ENCODE measurements around the gene TTC23.

Gene TTC23

DNA sequence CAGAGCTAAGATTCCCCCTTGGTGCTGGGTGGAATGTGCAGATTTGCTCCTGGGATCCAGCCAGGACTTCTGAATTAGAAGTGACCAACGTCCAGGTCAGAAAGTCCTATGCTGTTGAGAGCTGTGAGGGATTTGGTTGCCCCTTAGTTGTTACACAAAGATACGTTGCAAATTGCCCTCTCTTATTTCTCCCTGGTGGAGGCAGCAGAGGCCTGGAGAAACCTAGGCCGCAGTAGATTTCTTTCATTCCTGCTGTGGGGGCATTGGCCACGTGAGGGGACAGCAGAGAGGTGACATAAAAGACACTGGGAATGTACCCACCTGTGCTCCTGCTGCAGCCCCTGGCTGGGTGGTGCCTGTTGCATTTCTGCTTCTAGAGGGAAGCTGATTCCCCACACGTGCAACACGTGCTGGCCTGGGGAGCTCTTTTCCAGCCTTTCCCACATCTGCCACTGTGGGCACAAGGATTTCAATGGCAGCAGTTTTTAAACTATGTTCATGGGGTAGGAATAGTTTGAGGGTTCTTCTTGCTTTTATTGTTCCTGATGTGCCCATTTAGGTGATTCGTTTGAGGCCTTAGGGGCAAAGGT lies 78.8 kb downstream of the TTC23 start:
- TF ChIP-seq SIN3A (IDR thresholded peaks at IDR 0.05; ENCODE audit: borderline replicate concordance, insufficient read depth, low read length) (no peak), POLR2AphosphoS5 (IDR thresholded peaks at IDR 0.05; ENCODE audit: low read depth, low read length) (no peak), TAF1 (IDR thresholded peaks at IDR 0.05; ENCODE audit: borderline replicate concordance, insufficient read depth, low read length) (no peak), FOXP2 (optimal IDR thresholded peaks at IDR 0.05; ENCODE audit: borderline replicate concordance, extremely low read depth, extremely low read length, insufficient read depth) (no peak)
- TF ChIP-seq, protein P1, sequence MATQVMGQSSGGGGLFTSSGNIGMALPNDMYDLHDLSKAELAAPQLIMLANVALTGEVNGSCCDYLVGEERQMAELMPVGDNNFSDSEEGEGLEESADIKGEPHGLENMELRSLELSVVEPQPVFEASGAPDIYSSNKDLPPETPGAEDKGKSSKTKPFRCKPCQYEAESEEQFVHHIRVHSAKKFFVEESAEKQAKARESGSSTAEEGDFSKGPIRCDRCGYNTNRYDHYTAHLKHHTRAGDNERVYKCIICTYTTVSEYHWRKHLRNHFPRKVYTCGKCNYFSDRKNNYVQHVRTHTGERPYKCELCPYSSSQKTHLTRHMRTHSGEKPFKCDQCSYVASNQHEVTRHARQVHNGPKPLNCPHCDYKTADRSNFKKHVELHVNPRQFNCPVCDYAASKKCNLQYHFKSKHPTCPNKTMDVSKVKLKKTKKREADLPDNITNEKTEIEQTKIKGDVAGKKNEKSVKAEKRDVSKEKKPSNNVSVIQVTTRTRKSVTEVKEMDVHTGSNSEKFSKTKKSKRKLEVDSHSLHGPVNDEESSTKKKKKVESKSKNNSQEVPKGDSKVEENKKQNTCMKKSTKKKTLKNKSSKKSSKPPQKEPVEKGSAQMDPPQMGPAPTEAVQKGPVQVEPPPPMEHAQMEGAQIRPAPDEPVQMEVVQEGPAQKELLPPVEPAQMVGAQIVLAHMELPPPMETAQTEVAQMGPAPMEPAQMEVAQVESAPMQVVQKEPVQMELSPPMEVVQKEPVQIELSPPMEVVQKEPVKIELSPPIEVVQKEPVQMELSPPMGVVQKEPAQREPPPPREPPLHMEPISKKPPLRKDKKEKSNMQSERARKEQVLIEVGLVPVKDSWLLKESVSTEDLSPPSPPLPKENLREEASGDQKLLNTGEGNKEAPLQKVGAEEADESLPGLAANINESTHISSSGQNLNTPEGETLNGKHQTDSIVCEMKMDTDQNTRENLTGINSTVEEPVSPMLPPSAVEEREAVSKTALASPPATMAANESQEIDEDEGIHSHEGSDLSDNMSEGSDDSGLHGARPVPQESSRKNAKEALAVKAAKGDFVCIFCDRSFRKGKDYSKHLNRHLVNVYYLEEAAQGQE (IDR thresholded peaks at IDR 0.05; ENCODE audit: insufficient read depth in 1 of 2, low read depth in 2 of 2, low read length in 2 of 2) = no peak

DNA sequence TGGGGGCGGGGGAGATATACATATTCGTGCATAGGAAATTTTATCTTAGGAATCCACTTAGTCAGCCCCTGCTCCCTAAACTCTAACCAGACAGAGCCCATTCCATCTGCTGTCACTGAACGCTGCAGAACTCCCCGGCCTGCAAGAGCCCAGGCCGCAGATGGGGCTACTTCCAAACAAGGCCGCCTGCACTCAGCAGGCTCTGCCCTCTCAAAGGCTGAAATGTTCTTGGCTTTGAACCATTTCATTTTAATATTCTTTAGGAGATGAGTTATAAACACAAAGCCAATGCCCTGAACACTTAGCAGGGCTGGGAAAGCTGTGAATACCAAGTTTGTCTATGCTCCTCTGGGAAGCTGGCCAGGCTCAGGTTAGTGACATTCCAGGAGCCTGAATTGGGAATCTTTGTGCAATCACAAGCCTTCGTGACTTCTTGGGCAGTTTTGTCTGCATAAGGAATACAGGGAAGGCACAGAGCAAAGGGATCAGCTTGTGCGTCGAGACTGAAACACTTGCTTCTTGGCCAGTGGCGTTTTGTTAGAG lies 79.5 kb downstream of the TTC23 start:
- TF ChIP-seq, protein P1 (IDR thresholded peaks at IDR 0.05; ENCODE audit: insufficient read depth in 1 of 2, low read depth in 2 of 2, low read length in 2 of 2) = no peak
- no peak for TF ChIP-seq FOXP2 (optimal IDR thresholded peaks at IDR 0.05; ENCODE audit: borderline replicate concordance, extremely low read depth, extremely low read length, insufficient read depth)
- TF ChIP-seq TAF1 (IDR thresholded peaks at IDR 0.05; ENCODE audit: borderline replicate concordance, insufficient read depth, low read length) = no peak
- no peak for TF ChIP-seq SIN3A (IDR thresholded peaks at IDR 0.05; ENCODE audit: borderline replicate concordance, insufficient read depth, low read length)
- TF ChIP-seq POLR2AphosphoS5 (IDR thresholded peaks at IDR 0.05; ENCODE audit: low read depth, low read length) = no peak

GRCh38 chr15:99168601-99169580 lies 80.5 kb downstream of the TTC23 start:
- TF ChIP-seq, protein P1 (IDR thresholded peaks at IDR 0.05; ENCODE audit: insufficient read depth in 1 of 2, low read depth in 2 of 2, low read length in 2 of 2) = no peak

- no peak for TF ChIP-seq SIN3A (IDR thresholded peaks at IDR 0.05; ENCODE audit: borderline replicate concordance, insufficient read depth, low read length)
- no peak for TF ChIP-seq POLR2AphosphoS5 (IDR thresholded peaks at IDR 0.05; ENCODE audit: low read depth, low read length)
- TF ChIP-seq, protein P1 (IDR thresholded peaks at IDR 0.05; ENCODE audit: insufficient read depth in 1 of 2, low read depth in 2 of 2, low read length in 2 of 2) = no peak
- TF ChIP-seq TAF1 (IDR thresholded peaks at IDR 0.05; ENCODE audit: borderline replicate concordance, insufficient read depth, low read length) = no peak
- TF ChIP-seq FOXP2 (optimal IDR thresholded peaks at IDR 0.05; ENCODE audit: borderline replicate concordance, extremely low read depth, extremely low read length, insufficient read depth) = no peak
Measured at GRCh38 chr15:99167640-99168039, 81.7 kb downstream of the TTC23 start.

Measured in PFSK-1 (cell line).